DND-41 (cell line): ENCODE measurements around the gene ARHGEF7.

ENCODE experiments used
- EZH2 ChIP-seq: IDR thresholded peaks from 3 replicates; pipeline ENCODE4 v1.6.1; 2012; ENCODE audit warnings: borderline replicate concordance, low read depth, mild to moderate bottlenecking, moderate library complexity, low read length, inconsistent platforms; ENCODE audit not compliant: severe bottlenecking
- TF ChIP-seq, protein P1 (sequence below): IDR thresholded peaks from 2 replicates; pipeline ENCODE4 v1.5.1; 2012; ENCODE audit warnings: borderline replicate concordance, low read length, moderate library complexity, mild to moderate bottlenecking; ENCODE audit not compliant: poor library complexity, severe bottlenecking; ENCODE audit errors: extremely low read depth

DNA sequence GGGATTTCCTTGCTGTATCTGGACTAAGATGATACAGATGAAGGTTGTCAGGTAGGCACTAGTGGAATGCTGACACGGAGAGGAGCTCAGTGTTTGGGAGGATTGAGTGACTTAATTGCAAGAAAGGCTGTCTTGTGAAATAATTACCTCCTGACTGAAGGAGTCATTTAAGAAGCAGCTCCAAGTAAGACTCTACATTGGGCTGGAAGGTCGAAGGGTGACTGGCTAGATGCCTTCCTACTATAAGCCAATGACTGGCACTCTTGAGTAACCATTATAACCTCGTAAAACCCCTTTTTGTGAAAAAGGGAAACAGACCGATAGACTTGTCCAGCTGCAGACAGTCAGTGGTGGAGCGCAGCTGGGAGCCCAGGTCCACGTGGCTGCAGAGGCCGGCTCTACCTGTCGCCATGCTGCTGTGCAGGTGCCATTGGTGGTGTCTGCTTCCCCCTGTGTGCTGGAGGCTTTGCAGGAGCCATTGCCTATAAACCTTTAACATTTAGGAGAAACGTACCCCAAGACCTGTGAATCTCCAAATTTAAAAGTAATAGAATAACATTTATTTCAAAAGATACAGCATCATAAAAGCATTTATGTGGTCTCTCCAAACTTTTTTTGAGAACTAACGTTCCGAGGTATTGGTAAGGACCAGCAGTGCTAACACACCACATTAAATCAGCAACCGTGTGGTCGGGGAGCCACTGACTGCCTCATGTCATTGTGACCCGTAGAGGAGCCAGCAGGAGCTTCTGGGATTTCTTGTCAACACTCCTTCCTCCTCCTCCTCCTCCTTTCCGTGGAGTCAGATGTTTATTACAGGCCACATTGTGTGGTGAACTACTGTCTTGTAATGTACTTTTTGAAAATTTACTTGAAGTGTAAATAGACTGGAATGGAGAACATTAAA lies 124.9 kb downstream of the ARHGEF7 start:
- TF ChIP-seq, protein P1, sequence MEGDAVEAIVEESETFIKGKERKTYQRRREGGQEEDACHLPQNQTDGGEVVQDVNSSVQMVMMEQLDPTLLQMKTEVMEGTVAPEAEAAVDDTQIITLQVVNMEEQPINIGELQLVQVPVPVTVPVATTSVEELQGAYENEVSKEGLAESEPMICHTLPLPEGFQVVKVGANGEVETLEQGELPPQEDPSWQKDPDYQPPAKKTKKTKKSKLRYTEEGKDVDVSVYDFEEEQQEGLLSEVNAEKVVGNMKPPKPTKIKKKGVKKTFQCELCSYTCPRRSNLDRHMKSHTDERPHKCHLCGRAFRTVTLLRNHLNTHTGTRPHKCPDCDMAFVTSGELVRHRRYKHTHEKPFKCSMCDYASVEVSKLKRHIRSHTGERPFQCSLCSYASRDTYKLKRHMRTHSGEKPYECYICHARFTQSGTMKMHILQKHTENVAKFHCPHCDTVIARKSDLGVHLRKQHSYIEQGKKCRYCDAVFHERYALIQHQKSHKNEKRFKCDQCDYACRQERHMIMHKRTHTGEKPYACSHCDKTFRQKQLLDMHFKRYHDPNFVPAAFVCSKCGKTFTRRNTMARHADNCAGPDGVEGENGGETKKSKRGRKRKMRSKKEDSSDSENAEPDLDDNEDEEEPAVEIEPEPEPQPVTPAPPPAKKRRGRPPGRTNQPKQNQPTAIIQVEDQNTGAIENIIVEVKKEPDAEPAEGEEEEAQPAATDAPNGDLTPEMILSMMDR, result no peak
- no peak for TF ChIP-seq EZH2
